ENCODE data around the gene C2CD4C.

Gene C2CD4C

GRCh38 chr19:392375-392970 lies 16.5 kb downstream of the C2CD4C start:
- no peak overlapping the region for H3K4me3 ChIP-seq (ENCODE audit: low read length)
- no peak for TF ChIP-seq CTCF (conservative IDR thresholded peaks at IDR 0.05; ENCODE audit: low read length)
- DNase-seq (ENCODE audit: low read depth): no peak

- TF ChIP-seq CTCF (conservative IDR thresholded peaks at IDR 0.05; ENCODE audit: low read length): no peak
- no peak for DNase-seq (ENCODE audit: low read depth)
- H3K4me3 ChIP-seq (ENCODE audit: low read length): no peak overlapping the region
Measured at GRCh38 chr19:391726-392374, 17.1 kb downstream of the C2CD4C start.

- H3K4me3 ChIP-seq (ENCODE audit: low read length): no peak overlapping the region
- DNase-seq (ENCODE audit: low read depth): no peak
- TF ChIP-seq CTCF (conservative IDR thresholded peaks at IDR 0.05; ENCODE audit: low read length): no peak
Measured at GRCh38 chr19:391207-391557, 17.8 kb downstream of the C2CD4C start.

GRCh38 chr19:390386-391206 lies 18.4 kb downstream of the C2CD4C start:
- H3K4me3 ChIP-seq (ENCODE audit: low read length): no peak overlapping the region
- no peak for DNase-seq (ENCODE audit: low read depth)
- no peak for TF ChIP-seq CTCF (conservative IDR thresholded peaks at IDR 0.05; ENCODE audit: low read length)

- H3K4me3 ChIP-seq (ENCODE audit: low read length): no peak overlapping the region
- no peak for DNase-seq (ENCODE audit: low read depth)
- no peak for TF ChIP-seq CTCF (conservative IDR thresholded peaks at IDR 0.05; ENCODE audit: low read length)
Measured at GRCh38 chr19:389935-390289, 19.0 kb downstream of the C2CD4C start.

- DNase-seq (ENCODE audit: low read depth): peak; percentile 20
- no peak for TF ChIP-seq CTCF (conservative IDR thresholded peaks at IDR 0.05; ENCODE audit: low read length)
- no peak overlapping the region for H3K4me3 ChIP-seq (ENCODE audit: low read length)
Measured at GRCh38 chr19:389255-389934, 19.6 kb downstream of the C2CD4C start.
